AG09309 (cell line): ENCODE data around the gene KLK1.

ENCODE experiments used
- DNase-seq: peaks from one replicate; pipeline ENCODE4 v3.0.0-alpha.2; 2010; ENCODE audit warnings: low read depth
- H3K4me3 ChIP-seq: 2 replicates; pipeline ENCODE4 v1.5.1; 2011; ENCODE audit warnings: mild to moderate bottlenecking, low read depth, low read length, moderate library complexity; ENCODE audit not compliant: control insufficient read depth
- CTCF ChIP-seq: IDR thresholded peaks from 2 replicates; pipeline ENCODE4 v1.5.1; 2011; ENCODE audit warnings: mild to moderate bottlenecking, low read depth, low read length, inconsistent platforms; ENCODE audit not compliant: insufficient read depth, control insufficient read depth; ENCODE audit errors: missing control alignments

KLK1 gene

GRCh38 chr19:50797781-50798658, 25.6 kb downstream of the KLK1 start:
- no peak overlapping the region for H3K4me3 ChIP-seq
- TF ChIP-seq CTCF = no peak
- DNase-seq = no peak

- TF ChIP-seq CTCF = no peak
- no peak for DNase-seq
- no peak overlapping the region for H3K4me3 ChIP-seq
Measured at GRCh38 chr19:50797429-50797780, 26.2 kb downstream of the KLK1 start.

- no peak overlapping the region for H3K4me3 ChIP-seq
- no peak for TF ChIP-seq CTCF
- DNase-seq = no peak
Measured at GRCh38 chr19:50796634-50797428, 26.8 kb downstream of the KLK1 start.

- no peak for DNase-seq
- H3K4me3 ChIP-seq = no peak overlapping the region
- TF ChIP-seq CTCF = no peak
Measured at GRCh38 chr19:50796128-50796633, 27.4 kb downstream of the KLK1 start.

GRCh38 chr19:50795664-50796073, 27.9 kb downstream of the KLK1 start:
- DNase-seq = no peak
- H3K4me3 ChIP-seq = no peak overlapping the region
- TF ChIP-seq CTCF = no peak

GRCh38 chr19:50794876-50795663, 28.5 kb downstream of the KLK1 start:
- TF ChIP-seq CTCF = peak; percentile 15
- no peak for DNase-seq
- H3K4me3 ChIP-seq = no peak overlapping the region
